MCF 10A (cell line): ENCODE data around the gene DRC1. TPM values are rescaled to one million over a fixed set of nuclear protein-coding genes. Genes with fewer than 3 reads are reported as not detected.
"Not testable (repeated sequence)": the region's sequence is repeated elsewhere in the genome, so short reads cannot be mapped to it uniquely, and the experiment has no call there.

Experiments
- Bru-seq: library from RNA; stranded (reverse); fragments of 400-500 nt; gene quantifications from one replicate; lab custom pipeline; 2021; lab: Mats Ljungman, UMichigan
- BruChase-seq, 2 experiments: library from RNA; stranded (reverse); fragments of 400-500 nt; gene quantifications; one replicate each; lab custom pipeline; 2021; lab: Mats Ljungman, UMichigan
- BruUV-seq: library from RNA; stranded (reverse); fragments of 400-500 nt; replicated peaks from 2 replicates; lab custom pipeline; 2021; lab: Mats Ljungman, UMichigan
- CTCF ChIA-PET: fragments of 300-600 bp; sonication (Branson Sonifier 250); formaldehyde crosslinking; extraction: SDS; loops from one replicate; lab custom pipeline; 2021; ENCODE audit warnings: antibody characterized with exemption, inconsistent platforms; lab: Yijun Ruan, JAX
- POLR2A ChIA-PET: fragments of 300-600, 350-650 bp; sonication (Branson Sonifier 250); formaldehyde crosslinking; extraction: SDS; loops from one replicate; lab custom pipeline; 2020; ENCODE audit warnings: antibody characterized with exemption, inconsistent platforms; lab: Yijun Ruan, JAX
- DNase-seq: peaks from one replicate; pipeline ENCODE4 v3.0.0-alpha.2; 2018; ENCODE audit not compliant: unreplicated experiment
- H3K27ac Mint-ChIP-seq: one replicate; pipeline ENCODE4 v1.8.0; 2022; ENCODE audit warnings: mild to moderate bottlenecking, low read depth, mixed read lengths; ENCODE audit not compliant: unreplicated experiment
- H3K27me3 Mint-ChIP-seq: one replicate; pipeline ENCODE4 v1.8.0; 2022; ENCODE audit warnings: mixed read lengths; ENCODE audit not compliant: insufficient read depth, unreplicated experiment
- H3K36me3 Mint-ChIP-seq: one replicate; pipeline ENCODE4 v1.8.0; 2022; ENCODE audit warnings: mild to moderate bottlenecking, moderate library complexity, mixed read lengths; ENCODE audit not compliant: insufficient read depth, unreplicated experiment
- H3K4me1 Mint-ChIP-seq: one replicate; pipeline ENCODE4 v1.8.0; 2022; ENCODE audit warnings: mixed read lengths; ENCODE audit not compliant: insufficient read depth, unreplicated experiment
- H3K4me3 Mint-ChIP-seq: one replicate; pipeline ENCODE4 v1.8.0; 2022; ENCODE audit warnings: mild to moderate bottlenecking, moderate library complexity, mixed read lengths; ENCODE audit not compliant: unreplicated experiment
- H3K9me3 Mint-ChIP-seq: one replicate; pipeline ENCODE4 v1.8.0; 2022; ENCODE audit warnings: mixed read lengths; ENCODE audit not compliant: unreplicated experiment
- CTCF ChIP-seq: fragments of 200-600 bp; IDR thresholded peaks from one replicate; pipeline ENCODE4 v1.8.0; 2022; ENCODE audit warnings: antibody characterized with exemption, mild to moderate bottlenecking; ENCODE audit not compliant: unreplicated experiment
- intact Hi-C: fragments of 100-400 bp; cut with micrococcal nuclease; formaldehyde crosslinking; loops from 2 replicates; pipeline ENCODE4 v1.14.1; 2022
- long read RNA-seq: library from polyadenylated mRNA; stranded (forward); transcript quantifications from one replicate; pipeline ENCODE4 v2.0.0, GENCODE V29; 2022
- total RNA-seq: library from RNA; stranded (reverse); gene quantifications from 2 replicates; pipeline ENCODE4 v1.2.3, GENCODE V29; 2022

Gene DRC1
- total RNA-seq = not detected in 2 replicates
- percentile 26 among the genes with signal in this experiment for Bru-seq, nascent RNA
- percentile 34 among the genes with signal in this experiment for BruChase-seq, experiment 1, labeled RNA remaining after a 6-hour chase
- BruChase-seq, experiment 2, labeled RNA remaining after a 2-hour chase = percentile 31 among the genes with signal in this experiment
- long read RNA-seq = 0 reads

GRCh38 chr2:26401739-26402541, at the start of gene DRC1:
Gene DRC1, plus strand, starts transcription at chr2:26401920. Its CDS starts 70 bp downstream, at chr2:26401990.
- no peak within 1 kb of the TSS for H3K4me3 Mint-ChIP-seq
- DNase-seq = no peak
- ChIA-PET CTCF (no interaction called here), POLR2A (interaction anchor here (1.3 to 1.7 kb wide), 2 partner anchors 11 to 13 kb away, joined by 3 read pairs; no protein-coding TSS in a partner anchor)
- intact Hi-C loops = no loop called here
- H3K4me1 Mint-ChIP-seq = peaks cover 10% of the 10 kb centered on the region
- BruUV-seq = no TSS peak
- H3K9me3 Mint-ChIP-seq = no peaks in the 10 kb centered on the region
- H3K36me3 Mint-ChIP-seq = peaks cover 13% of the 10 kb centered on the region
- H3K27ac Mint-ChIP-seq = peak within 1 kb of the TSS; percentile 31
- no peaks in the 10 kb centered on the region for H3K27me3 Mint-ChIP-seq
- no peak for TF ChIP-seq CTCF

- peaks cover 60% of the 10 kb centered on the region for H3K4me1 Mint-ChIP-seq
- H3K27me3 Mint-ChIP-seq = no peaks in the 10 kb centered on the region
- ChIA-PET POLR2A (interaction anchor here (0.5 to 7.0 kb wide), 4 partner anchors 8 to 145 kb away, joined by 3 to 121 read pairs (median 6); partner anchors contain the start of genes ADGRF3 and SELENOI), CTCF (interaction anchor here (0.6 to 1.7 kb wide), 3 partner anchors 32 to 225 kb away, joined by 5 to 6 read pairs (median 5); no protein-coding TSS in a partner anchor)
- no peak for TF ChIP-seq CTCF
- H3K27ac Mint-ChIP-seq = peak overlapping the region; percentile 7
- intact Hi-C loops = no loop called here
- H3K36me3 Mint-ChIP-seq = peaks cover 39% of the 10 kb centered on the region
- no TSS peak for BruUV-seq
- no peaks in the 10 kb centered on the region for H3K9me3 Mint-ChIP-seq
- no peak overlapping the region for H3K4me3 Mint-ChIP-seq
- DNase-seq = peak; percentile 69
These were observed 48.8 kb upstream of the DRC1 start for GRCh38 chr2:26352892-26353291.

GRCh38 chr2:26354469-26354868, 47.3 kb upstream of the DRC1 start:
- H3K27ac Mint-ChIP-seq = peak overlapping the region; percentile 56
- H3K9me3 Mint-ChIP-seq, BruUV-seq, DNase-seq, H3K4me3 Mint-ChIP-seq, H3K27me3 Mint-ChIP-seq, intact Hi-C loops: not testable (repeated sequence)
- H3K36me3 Mint-ChIP-seq = peaks cover 28% of the 10 kb centered on the region
- ChIA-PET CTCF (interaction anchor here (1.0 to 1.3 kb wide), 3 partner anchors 9 to 30 kb away, joined by 3 to 4 read pairs (median 3); no protein-coding TSS in a partner anchor), POLR2A (interaction anchor here (0.9 to 7.0 kb wide), 7 partner anchors 9 to 111 kb away, joined by 4 to 121 read pairs (median 9); partner anchors contain the start of genes ADGRF3, HADHA, HADHB and SELENOI)
- peaks cover 60% of the 10 kb centered on the region for H3K4me1 Mint-ChIP-seq

DNA sequence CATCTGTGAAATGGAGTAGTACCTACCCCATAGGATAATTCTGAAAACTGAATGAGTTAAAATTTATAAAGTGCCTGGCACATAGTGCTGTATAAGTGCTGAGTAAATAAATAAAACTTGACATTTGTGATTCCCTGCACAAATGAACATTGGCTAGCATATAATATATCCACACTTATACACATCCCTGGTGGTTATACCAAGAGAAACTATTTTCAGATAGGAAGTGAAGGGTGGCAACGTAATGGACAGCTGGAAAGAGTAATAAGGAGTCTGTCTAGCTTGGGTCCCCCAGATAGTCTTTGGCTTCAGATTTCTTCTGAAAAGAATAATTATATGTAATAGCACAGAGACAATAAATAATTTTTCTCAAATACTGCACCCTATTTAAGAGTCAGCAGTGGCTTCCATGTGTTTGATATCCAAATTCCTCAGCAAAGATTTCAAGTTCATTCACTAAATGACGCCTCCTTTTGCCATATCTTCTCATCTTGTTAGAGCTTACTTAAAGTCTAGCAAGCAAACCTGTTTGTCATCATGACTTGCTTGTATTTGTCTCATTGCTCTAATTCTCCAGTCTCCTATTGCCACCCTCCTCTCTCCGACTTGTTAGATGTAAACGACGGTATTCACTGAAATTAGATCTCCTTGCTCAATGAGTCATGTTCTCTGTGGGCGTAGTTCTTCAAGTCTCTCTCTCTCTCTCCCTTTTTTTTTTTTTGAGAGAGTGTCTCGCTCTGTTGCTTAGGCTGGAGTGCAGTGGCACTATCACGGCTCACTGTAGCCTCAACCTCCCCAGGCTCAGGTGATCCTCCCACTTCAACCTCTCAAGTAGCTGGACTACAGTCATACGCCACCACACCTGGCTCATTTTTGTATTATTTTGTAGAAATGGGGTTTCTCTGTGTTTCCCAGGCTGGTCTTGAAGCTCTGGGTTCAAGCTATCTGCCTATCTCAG, 46.4 kb upstream of the DRC1 start:
- peak; percentile 96 for DNase-seq
- no peaks in the 10 kb centered on the region for H3K9me3 Mint-ChIP-seq
- H3K4me1 Mint-ChIP-seq = peaks cover 64% of the 10 kb centered on the region
- TF ChIP-seq CTCF = no peak
- peaks cover 26% of the 10 kb centered on the region for H3K36me3 Mint-ChIP-seq
- intact Hi-C loops = no loop called here
- CTCF ChIA-PET = interaction anchor here (0.6 to 1.3 kb wide), 9 partner anchors 10 to 1012 kb away, joined by 3 to 4 read pairs (median 3); no protein-coding TSS in a partner anchor
- no peaks in the 10 kb centered on the region for H3K27me3 Mint-ChIP-seq
- BruUV-seq = TSS peak; percentile 58
- H3K4me3 Mint-ChIP-seq = peak overlapping the region; percentile 44
- POLR2A ChIA-PET = interaction anchor here (0.6 to 7.0 kb wide), 12 partner anchors 8 to 146 kb away, joined by 3 to 121 read pairs (median 5); partner anchors contain the start of genes ADGRF3, HADHA, HADHB and SELENOI
- H3K27ac Mint-ChIP-seq = peak overlapping the region; percentile 56
